Occipital lobe (tissue), 2 donors: Measurements from ENCODE around the gene RGS19. TPM values are rescaled to one million over a fixed set of nuclear protein-coding genes. Genes with fewer than 3 reads are reported as not detected.

ENCODE experiments used
- DNase-seq: peaks from one replicate; lab custom pipeline; 2025; lab: John Stamatoyannopoulos, UW
- total RNA-seq: library from RNA; depleted of rRNA; stranded (reverse); fragments of >200 nt; gene quantifications from one replicate; pipeline ENCODE4 v1.2.3, GENCODE V29; 2014

Gene RGS19
- total RNA-seq, 1 donor from 2014 or later = 10.1 TPM

DNA sequence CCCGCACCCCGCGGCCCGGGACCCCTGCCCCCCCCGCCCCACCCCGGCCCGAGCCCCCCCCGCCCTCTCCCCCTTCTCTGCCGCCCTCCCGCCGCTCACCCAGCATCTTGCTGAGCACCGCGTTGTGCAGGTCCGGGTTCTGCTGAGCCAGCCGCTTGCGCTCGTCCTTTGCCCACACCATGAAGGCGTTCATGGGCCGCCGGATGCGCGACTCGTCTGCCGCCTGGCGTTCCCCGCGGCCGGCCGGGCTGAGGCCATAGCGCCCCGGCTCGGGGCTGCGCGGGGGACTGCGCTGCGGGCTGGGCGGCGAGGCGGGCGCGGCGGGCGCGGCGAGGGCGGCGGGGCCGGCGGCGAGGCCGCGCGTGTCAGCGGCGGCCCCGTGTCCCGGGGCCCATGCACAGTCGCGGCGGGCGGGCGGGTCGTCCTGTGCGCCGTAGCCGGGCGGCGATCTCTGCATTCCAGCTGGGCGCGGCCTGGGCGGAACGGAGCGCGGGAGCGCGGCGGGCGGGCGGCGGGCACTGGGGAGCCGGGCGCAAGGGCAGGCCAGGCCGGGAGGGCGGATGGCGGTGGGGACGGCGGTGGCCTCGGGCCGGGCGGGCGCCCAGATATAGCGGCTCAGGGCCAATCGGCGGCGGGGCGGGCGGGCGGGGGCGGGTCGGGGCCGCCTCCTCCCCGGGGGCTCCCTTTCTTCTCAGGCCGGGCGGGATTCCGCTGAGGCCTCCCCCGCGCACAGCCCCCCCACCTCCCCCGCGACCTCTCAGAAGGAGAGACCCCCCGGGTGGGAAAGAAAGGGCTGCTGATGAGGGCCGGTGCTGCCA lies 30.0 kb downstream of the RGS19 start, which contains the start of gene SOX18:
Gene SOX18 (minus strand): TSS at position 580 of the 818 bp plus-strand sequence. CDS start 123 bp downstream, at position 457.
- DNase-seq = no peak

DNA sequence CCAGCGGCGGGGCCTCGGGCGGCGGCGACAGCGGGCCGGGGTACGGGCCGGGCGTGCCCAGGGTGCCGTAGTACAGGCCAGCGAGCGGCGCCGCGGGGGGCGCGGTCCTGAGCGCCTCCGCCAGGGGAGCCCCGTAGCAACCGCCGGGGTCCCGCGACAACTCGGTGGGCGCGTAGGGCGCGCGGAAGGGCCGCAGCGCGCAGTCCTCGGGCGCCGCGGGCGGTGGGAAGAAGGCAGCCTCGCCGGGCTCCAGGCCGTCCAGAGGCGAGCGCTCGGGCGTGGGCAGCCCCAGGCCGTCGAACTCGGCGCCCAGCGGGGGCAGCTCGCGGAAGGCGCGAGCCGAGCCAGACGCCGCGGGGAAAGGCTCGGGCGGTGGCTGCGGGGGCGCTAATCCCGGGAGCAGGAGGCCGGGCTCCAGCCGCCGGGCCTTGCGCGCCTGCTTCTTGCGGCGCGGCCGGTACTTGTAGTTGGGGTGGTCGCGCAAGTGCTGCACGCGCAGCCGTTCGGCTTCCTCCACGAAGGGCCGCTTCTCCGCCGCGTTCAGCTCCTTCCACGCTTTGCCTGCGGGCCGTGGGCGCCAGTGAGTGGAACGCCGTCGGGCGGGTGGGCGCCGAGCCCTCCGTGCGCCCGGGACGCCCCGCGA lies 30.8 kb downstream of the RGS19 start:
- no peak for DNase-seq

DNA sequence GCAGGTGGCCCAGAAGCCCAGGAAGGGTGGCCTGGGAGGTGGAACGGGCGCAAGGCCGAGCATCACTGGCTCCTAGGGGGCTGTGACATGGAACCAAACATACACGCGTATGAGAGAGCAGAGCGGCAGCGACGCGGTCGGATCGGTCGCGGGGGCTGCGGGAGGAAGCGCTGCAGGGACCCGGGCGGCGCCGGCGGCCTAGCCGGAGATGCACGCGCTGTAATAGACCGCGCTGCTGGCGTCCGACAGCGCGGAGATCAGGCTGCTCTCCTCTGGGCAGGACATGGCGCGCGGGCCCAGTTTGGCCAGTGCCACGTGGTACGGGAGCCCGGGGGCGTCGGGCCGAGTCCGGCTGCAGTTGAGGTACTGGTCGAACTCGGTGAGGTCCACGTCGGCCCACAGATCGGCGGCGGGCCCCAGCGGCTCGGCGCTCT lies 31.3 kb downstream of the RGS19 start:
- DNase-seq = no peak

DNA sequence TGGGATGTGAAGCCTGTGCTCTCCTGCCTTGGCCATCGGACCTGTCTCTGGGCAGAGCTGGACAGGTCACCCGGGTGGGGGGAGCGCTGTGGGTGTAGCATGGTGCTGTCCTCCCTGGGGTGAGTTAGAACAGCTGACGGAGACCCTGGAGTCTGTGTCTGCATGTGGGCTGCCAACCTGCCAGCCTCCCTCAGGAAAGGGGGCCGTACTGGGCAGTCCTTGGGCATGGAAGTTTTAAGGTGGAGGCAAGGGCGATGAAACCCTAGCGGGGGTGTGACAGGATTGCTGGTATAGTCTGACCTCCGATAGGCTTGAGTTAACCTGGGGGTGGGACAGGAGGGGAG lies 32.3 kb downstream of the RGS19 start:
- DNase-seq = no peak

DNA sequence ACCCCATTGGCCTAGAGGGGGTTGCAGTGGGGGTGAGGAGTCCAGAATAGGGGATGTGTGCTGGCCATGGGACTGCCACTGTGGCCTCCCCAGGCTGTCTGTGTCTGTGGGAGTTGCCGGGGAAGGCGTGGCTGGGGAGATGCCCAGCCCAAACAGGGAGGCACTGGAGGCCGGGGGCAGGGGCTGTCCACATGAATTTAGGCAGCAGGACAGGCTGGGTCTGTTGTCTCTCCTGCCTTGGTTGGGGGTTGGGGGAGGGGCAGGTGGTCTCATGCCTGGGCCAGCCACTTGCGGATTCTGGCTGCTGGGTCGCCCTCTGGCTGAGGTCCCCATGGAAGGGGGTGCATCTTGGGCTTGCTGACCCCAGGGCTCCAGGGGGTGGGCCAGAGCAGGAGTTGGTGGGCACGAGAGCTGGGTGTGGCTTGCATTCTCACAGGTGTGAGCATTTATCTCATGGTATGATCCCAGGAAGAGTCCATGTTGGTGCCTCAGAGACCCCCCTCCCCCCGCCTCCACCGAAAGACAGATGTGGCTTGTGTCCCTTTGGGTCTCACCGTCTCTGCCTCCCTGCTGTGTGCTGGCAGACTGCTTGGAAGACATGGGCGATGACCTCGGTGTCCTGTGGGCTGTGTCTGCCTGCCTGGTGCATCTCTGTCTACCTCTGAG lies 33.8 kb downstream of the RGS19 start:
- no peak for DNase-seq

DNA sequence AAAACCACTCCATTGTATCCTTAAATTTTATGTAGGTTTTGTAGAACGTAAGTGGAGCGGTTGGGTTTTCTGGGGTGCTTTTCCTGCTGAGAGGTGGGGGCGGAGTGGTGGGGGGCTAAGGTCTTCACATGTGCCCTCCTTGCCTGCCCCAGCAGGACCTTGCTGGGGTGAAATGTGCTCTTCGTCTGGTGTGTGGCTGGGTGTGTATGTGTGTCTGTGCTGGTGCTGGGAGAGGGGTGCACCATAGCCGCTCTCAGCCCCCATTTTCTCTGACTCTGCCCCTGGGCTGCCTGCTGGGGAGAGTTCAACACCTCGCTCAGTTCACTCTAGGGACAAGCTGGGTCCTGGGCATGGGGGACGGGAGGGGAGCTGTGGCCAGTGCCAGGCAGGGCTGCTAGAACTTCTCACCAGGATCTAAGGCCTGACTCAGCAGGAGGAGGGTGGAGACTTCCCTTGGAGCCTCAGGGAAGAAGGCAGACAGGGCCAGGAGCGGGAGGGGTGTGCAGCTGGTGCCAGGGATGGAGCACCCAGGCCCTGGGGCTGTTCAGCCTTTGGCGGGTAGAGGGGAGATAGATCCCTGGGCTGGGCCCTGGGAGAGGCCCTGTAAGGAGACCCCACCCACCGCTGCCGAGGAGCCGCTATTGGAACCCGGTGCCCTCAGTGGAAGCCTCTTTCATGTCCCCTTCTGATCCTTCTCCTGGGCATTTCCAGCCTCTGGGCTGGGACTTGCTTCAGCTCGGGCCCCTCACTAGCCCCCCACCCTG lies 34.7 kb downstream of the RGS19 start:
- no peak for DNase-seq

DNA sequence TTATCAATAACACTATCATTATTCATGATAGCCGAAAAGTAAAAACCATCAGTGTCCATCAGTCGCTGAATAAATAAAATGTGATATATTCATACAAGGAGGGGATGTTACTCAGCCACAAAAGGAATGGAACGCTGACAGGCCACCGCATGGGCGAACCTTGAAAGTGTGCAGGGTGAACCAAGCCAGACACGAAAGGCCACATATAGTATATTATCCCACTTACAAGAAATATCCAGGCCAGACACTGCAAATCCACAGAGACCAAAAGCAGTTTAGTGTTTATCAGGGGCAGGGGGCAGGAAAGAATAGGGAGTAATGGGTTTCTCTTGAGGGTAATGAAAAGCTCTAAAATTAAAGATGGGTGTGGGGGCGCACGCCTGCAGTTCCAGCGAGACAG lies 35.5 kb downstream of the RGS19 start:
- DNase-seq = no peak

DNA sequence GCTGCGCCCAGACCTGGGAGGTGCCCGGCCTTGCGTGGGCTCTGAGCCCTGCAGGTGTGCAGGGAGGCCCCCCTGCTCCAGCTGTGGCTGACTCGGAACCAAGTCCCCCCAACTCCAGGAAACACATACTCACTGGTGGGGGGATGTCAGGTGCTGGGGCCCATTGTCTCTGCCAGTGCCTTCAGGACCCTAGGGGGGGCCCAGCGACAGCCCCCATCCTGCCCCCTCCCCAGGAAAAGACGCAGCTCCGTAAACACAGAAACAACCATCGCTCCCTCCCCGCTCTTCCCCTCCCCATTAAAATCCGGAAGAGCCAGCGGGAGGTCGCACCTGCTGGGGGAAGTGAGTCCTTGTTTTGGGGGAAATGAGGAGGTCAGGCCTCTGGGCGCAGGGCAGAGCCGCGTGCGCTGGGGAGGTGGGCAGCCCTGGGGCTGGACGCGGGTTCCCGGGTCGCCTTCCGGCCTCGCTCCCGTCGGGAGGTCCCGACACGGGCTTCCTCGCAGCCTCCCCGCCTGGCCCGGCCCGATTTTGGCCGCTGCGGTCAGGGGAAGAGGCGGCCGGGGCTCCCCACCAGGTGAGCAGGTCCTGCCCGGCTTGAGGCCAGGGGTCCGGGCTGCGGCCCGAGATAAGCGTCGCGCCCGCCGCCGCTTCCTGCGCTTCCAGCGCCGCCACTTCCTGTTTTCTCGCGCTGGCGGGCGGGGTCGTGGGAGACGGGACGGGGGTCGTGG lies 37.1 kb downstream of the RGS19 start:
- no peak for DNase-seq

DNA sequence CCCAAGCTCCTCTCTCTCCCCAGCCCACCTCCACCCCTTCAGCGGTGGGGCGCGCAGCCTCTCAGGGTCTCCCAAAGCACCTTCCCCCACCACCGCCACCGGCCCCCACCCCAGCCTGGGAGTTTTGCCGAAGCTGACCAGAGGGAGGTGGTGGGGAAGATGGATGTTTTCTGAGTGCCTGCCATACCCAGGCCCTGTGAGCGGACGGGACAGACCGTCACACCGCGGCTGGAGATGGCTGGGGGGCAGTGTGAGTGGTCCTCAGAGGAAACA lies 37.6 kb downstream of the RGS19 start:
- no peak for DNase-seq

DNA sequence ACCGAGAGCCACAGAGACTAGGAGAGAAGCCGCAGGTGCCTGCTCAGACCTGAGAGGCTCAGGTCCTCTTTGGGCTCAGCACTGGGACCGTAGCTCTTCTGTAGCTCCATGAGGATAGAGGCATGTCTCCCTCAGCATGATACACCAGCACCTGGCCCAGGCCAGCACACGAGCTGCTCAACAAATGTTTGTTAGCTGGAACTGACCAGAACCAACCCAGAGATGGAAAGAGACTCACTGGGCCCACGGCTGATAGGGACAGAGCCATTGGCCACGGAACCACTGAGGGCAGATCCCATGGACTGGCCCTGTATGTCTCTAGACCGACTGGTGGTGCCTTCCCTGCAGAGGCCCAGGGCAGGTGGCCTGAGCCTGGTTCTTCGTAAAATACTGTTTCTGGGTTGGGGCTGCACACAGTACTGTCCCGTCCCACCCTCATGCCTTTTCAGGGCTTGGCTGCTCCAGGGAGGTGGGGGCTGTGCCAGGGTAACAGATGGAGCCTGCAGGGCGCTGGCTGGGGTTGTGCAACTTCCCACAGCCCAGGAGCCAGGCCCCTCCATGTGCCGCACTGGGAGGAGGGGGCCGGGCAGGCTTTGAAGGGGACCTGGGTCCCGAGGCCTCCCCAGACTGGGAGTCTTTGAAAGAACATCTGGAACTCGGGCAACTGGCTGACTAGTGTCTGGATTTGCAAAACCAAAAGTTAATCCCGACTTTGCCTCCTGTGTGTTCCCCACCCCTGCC lies 38.1 kb downstream of the RGS19 start:
- DNase-seq = no peak

DNA sequence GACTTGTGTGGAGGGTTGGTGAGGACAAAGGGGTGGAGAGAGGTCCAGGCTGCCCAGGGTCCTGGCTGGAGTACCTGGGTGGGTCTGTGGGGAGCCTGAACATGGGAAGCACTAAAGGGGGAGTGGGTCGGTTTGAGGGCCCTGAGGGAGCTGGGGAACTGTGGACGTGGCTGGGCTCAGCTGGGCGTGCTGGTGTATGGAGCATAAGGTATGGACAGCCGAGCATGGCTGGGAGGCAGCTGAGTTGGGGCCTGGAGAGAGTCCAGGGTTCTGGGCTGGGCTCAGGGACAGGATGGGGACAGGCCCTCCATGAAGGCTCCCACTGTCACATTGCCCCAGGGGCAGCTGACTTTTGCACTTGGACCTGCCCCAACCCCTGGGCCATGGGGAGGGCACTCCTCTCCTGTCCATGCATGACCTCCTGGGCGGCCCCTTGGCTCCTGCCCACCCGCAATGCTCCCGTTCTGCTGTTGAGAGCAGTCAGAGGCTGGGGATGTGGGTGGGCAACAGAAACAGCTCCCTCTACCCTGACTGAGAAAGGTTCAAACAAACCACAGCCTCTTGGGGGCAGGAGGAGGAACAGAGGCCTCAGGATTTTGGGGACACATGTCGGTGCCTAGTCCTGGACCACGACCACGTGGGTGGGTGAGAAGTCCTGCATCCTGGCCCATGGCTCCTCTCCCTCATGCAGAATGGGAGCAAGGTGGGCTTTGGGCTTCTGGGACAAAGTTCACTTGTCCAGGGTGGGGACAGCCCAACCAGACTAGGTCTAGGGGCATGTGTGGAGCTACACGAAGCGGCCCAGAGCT lies 38.9 kb downstream of the RGS19 start:
- no peak for DNase-seq

DNA sequence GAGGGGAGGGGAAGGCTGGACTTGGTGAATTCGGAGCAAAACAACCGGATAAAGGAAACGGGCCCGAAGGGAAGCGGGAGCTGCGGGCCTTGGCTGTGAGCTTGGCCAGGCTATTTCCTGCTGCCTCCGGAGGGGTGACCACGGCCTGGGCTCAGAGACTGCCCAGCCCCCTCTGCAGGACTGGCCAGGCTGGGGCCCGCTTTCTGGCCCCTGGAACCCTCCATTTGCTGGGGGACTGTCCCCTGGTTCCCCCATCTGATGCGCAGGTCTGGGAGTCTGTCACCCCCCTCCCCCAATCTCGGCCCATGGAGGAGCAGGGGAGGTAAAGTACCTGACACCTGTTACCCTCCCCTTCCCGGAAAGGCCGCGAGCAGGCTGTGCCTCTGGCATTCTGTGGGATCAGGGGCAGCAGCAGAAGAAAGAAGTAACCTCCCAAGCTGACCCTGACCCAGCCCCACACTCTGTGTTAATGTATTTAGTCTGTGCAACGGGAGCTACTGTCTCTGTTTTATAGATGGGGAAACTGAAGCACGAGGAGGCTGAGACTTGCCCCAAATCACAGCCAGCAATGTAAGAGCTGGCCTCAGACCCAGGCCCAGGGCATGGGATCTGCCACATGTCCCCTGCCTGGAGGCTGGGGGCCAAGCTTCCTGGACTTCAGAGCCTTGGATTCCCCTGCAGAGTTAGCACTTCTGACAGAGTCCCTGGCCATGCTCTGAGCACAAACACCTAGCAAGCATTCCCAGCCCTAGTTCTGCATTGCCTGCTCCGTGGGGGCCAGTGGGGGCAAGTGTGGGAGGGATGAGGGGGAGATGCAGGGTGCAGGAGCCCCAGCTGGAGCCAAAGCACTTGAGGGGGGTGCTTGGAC lies 39.8 kb downstream of the RGS19 start:
- DNase-seq = no peak

DNA sequence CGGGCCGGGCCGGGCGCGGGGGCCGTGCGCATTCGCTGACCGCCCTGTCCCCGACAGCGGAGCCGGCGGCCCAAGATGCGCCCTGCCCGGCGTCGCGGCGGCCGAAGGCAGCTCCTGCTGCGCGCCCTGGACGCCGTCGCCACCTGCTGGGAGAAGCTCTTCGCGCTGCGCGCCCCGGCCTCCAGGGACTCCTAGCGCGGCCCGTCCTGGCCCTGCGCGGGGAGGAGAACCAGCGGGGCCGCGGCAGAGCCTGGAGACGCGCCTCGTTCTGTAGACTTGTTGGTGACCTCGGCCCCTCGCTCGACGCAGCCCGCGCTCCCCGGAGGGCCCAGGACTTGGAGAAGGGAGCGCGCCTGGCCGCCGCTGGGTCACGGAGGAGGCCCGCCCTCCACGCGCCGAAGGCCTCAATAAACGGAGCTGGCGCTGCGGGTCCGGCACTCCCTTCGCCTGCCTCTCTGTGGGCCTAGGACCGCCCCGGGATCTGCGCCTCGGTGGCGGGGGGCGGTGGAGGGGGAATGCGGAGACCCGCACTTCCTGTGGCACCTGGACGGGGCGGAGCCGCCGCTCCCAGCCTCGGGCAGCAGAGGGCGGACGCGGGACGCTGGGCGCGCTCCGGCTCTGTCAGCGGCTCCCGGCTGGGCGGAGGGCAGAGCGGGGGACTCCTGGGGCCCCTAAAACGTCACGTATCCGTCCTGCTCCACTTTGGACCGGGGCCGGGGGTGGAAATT lies 40.6 kb downstream of the RGS19 start:
- DNase-seq = no peak

DNA sequence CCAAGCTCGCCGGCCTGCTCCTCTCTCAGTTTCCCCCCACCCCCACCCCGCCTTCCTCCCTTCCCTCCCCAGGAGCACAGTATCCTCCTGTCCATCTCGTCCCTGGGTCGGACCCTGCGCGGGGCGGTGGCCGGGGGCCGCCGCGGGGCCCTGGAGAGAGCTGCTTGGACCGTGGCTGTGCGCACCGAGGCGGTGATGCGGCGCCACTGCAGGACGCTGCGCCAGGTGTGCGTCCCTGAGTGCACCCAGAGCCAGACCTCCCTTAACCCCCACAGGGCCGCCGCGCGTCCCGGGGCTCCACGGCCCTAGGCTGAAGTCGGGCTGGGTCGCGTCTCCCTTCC lies 41.1 kb downstream of the RGS19 start:
- no peak for DNase-seq

DNA sequence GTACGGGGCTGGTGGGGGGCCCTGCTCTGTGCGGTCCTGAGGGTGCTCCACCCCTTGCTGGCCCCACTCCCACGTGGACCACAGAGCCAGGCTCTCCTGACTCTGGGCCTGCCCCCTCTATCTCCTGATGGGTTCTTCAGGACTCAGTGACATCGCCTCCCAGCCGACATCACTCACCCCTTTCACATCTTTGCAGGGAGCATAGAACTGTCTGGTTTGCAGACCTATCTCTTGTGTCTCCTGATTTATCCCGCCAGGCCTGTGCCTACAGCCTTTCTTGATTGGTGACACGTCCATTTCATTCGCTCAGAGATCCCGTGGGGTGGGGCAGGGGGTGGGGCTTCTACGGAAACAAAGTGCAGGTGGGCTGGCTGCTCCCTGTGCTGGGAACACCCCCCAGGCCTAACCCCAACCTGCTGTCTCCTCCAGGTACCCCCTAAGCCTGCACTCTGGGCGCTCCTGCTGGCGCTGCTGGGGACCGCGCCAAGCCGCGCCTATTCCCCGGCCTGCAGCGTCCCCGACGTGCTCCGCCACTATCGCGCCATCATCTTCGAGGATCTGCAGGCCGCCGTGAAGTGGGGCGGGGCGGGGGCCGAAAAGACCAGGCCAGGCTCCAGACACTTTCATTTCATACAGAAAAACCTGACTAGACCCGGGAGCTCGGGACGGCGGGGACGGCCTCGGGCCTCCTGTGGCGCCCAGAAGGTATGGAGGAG lies 41.7 kb downstream of the RGS19 start:
- no peak for DNase-seq

DNA sequence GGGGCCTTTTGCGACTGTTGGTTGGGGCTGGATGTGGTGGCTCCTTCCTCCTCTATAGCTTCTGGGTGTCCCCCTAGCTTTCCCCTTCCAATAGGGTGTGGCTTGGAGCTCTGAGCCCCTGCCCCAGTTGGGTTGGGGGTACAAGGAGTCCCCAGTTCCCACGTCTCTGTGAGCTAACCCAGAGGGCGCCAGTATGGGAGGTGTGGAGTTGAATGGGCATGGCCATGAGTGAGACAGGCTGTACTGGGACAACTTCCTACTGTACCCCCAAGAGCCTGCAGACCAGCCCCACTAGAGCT lies 42.2 kb downstream of the RGS19 start:
- no peak for DNase-seq

DNA sequence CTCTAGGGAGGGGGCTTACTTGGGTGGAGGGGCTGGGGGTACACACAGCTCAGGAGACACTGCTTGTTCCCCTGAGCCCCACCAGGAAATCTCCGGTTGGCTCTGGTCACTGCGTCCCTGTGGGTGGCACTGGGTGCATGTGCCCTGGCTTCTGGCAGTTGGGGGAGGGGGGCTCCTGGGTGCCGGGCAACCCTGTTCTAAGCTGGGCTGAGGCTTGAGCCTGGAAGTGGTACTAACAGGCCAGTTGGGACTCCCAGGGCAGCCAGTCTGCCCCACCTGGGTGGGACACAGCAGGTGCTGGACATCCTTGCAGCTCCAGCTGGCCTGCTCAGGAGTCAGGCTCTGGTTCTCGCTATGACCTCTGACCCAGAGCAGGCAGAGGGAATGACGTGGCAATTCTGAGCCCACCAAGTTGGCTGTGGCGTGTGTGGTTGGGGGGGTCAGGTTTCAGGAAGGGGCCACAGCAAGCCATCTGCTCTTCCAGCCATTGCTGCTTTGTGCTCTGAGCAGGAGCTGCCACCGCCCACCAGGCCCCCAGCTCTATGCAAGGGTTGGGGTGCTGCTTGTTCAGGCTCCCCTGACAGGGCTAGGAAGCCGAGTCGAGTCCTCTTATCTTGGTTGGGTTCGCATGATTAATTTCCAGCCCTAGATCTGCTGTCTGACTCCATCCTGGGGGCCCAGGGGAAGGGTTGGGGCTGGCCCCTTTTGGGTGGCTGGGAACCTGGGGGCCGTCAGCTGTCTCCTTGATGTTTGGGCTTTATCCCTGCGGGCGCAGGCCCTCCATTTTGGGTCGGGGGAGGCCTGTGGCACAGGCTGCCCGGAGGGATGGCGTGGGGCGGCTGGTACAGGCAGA lies 42.7 kb downstream of the RGS19 start:
- no peak for DNase-seq
